Activated T-cell treated with anti-CD3 and anti-CD28 coated beads, Interleukin-2, amount 50 U/mL, for 24 hours (primary cell): ENCODE data around the gene RASSF1.

Source experiments
- DNase-seq: peaks from one replicate; pipeline ENCODE4 v3.0.0-alpha.2; 2020
- H3K27ac Mint-ChIP-seq: 2 replicates; pipeline ENCODE4 v1.8.0; 2020; ENCODE audit warnings: mild to moderate bottlenecking, mixed read lengths
- H3K27me3 Mint-ChIP-seq: 2 replicates; pipeline ENCODE4 v1.8.0; 2020; ENCODE audit warnings: mixed read lengths
- H3K36me3 Mint-ChIP-seq: 2 replicates; pipeline ENCODE4 v1.8.0; 2020; ENCODE audit warnings: low read depth, mixed read lengths
- H3K4me1 Mint-ChIP-seq: 2 replicates; pipeline ENCODE4 v1.8.0; 2020; ENCODE audit warnings: low read depth, mixed read lengths
- H3K4me3 Mint-ChIP-seq: 2 replicates; pipeline ENCODE4 v1.8.0; 2020; ENCODE audit warnings: mild to moderate bottlenecking, moderate library complexity, mixed read lengths
- H3K9me3 Mint-ChIP-seq: 2 replicates; pipeline ENCODE4 v1.8.0; 2020; ENCODE audit warnings: mixed read lengths

Gene RASSF1, protein sequence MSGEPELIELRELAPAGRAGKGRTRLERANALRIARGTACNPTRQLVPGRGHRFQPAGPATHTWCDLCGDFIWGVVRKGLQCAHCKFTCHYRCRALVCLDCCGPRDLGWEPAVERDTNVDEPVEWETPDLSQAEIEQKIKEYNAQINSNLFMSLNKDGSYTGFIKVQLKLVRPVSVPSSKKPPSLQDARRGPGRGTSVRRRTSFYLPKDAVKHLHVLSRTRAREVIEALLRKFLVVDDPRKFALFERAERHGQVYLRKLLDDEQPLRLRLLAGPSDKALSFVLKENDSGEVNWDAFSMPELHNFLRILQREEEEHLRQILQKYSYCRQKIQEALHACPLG

DNA sequence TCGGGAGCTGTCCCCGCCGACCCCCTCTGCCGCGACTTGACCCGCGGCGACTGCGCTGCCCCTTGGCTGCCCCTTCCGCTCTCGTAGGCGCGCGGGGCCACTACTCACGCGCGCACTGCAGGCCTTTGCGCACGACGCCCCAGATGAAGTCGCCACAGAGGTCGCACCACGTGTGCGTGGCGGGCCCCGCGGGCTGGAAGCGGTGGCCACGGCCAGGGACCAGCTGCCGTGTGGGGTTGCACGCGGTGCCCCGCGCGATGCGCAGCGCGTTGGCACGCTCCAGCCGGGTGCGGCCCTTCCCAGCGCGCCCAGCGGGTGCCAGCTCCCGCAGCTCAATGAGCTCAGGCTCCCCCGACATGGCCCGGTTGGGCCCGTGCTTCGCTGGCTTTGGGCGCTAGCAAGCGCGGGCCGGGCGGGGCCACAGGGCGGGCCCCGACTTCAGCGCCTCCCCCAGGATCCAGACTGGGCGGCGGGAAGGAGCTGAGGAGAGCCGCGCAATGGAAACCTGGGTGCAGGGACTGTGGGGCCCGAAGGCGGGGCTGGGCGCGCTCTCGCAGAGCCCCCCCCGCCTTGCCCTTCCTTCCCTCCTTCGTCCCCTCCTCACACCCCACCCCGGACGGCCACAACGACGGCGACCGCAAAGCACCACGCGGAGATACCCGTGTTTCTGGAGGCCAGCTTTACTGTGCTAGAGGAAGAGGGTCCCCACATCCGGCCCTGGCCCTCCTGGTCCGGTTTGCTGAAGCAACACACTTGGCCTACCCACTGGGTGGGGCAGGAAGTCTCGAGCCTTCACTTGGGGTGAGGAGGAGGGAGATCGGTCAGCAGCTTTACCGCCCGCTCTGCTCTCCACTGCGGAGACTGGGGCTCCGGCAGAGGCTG is at the start of gene RASSF1:
Gene RASSF1, minus strand, starts transcription at position 389 of the 882 bp plus-strand sequence. Its CDS starts 31 bp downstream, at position 358.
- H3K4me1 Mint-ChIP-seq, result peaks cover 40% of the 10 kb centered on the region

DNA sequence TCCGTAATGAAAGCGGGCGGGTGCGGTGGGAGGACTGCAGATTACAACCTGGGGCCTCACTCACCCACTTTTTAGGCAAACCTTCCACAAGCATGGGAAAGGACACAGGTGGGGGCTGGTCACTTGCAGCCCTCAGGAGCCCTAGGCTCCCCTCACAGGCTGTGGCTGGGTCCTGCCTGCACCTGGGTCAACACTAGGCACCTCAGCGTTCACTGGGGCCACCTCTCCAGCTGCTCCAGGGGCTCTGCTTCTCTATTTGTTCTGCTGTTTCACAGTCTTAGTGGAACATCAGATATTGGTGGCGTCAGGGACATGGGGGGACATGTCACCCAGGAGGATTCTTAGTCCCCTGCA is 48.8 kb upstream of the RASSF1 start:
- Mint-ChIP-seq H3K36me3 (no peaks in the 10 kb centered on the region), H3K4me1 (peaks cover 1% of the 10 kb centered on the region), H3K9me3 (no peaks in the 10 kb centered on the region), H3K27ac (no peak overlapping the region), H3K27me3 (no peaks in the 10 kb centered on the region), H3K4me3 (no peak overlapping the region)
- DNase-seq, result no peak

More for the DNA sequence above, at the start of gene RASSF1:
- DNase-seq, result peak; percentile 85
- H3K27me3 Mint-ChIP-seq, result no peaks in the 10 kb centered on the region
- H3K4me3 Mint-ChIP-seq, result peak within 1 kb of the TSS; percentile 94
- peak within 1 kb of the TSS; percentile 95 for H3K27ac Mint-ChIP-seq
- peaks cover 43% of the 10 kb centered on the region for H3K36me3 Mint-ChIP-seq
- no peaks in the 10 kb centered on the region for H3K9me3 Mint-ChIP-seq

DNA sequence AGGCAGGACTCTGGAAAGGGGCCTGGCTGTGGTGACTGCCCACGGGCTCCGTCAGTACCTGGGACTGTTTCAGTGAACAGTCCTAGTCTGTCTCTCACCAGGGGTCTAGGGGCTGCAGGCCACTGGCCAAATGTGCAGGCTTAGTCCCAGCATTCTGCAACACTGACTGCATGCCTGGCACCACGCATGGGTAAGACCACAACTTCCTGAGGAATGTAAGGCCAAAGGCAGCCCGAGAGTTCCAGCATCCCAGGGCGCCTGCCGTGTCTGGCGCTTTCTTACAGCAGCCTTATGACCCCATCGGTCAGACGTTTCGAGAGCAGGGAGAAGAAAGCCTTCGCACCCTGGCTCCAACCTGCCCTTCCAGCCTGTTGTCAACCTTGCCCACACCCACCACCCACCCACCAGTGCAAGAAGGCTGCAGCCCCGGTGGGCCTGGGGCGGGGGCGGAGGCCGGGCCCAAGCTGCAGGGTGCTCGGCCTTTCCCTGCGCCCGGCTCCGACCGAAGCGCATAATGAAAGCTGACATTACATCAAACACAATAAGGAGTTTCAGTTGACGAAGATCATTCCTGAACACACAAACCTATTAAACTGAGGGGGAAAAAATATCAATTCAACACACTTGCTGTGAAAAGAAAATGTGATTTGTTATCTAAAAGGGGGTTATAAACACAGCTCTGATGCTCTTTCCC is 48.2 kb upstream of the RASSF1 start:
- Mint-ChIP-seq H3K27ac (no peak overlapping the region), H3K4me1 (peaks cover 1% of the 10 kb centered on the region), H3K4me3 (no peak overlapping the region), H3K9me3 (no peaks in the 10 kb centered on the region), H3K36me3 (no peaks in the 10 kb centered on the region), H3K27me3 (no peaks in the 10 kb centered on the region)
- DNase-seq, result no peak

DNA sequence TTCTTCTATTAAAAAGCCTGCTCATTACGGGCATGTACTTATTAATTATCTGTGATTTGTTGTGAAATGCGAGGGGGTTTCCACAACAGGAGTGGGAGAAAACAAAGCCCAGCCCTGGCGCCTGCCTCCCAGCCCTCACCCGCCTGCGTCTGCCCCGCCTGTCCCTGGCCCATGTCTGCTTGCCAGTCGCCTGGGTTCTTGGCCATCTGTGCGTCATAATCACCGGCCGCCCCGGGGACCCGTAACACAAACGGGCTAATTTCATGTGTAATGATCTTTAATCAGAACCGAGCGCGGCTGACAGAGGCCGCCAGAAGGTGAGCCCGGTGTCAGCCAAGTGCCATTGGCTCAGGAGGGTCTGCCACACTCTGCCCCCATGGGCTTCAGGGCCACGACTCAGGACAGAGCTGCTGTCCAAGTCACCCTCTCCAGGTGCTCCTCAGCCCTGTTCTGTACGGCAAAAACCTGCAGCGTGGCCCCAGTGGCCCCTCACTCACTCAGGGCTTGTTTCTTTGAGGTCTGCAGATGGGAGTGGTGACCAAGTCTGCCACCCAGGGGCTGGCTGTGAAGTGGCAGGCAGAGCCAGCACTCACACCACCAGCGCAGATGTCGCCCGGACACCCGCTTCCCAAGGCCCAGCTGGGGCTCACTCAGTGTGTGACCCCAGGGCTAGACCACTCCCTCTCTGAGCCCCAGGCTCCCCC is 47.5 kb upstream of the RASSF1 start:
- no peaks in the 10 kb centered on the region for H3K27me3 Mint-ChIP-seq
- H3K9me3 Mint-ChIP-seq, result no peaks in the 10 kb centered on the region
- no peak for DNase-seq
- H3K4me1 Mint-ChIP-seq, result peaks cover 1% of the 10 kb centered on the region
- H3K4me3 Mint-ChIP-seq, result no peak overlapping the region
- H3K36me3 Mint-ChIP-seq, result no peaks in the 10 kb centered on the region
- H3K27ac Mint-ChIP-seq, result no peak overlapping the region

DNA sequence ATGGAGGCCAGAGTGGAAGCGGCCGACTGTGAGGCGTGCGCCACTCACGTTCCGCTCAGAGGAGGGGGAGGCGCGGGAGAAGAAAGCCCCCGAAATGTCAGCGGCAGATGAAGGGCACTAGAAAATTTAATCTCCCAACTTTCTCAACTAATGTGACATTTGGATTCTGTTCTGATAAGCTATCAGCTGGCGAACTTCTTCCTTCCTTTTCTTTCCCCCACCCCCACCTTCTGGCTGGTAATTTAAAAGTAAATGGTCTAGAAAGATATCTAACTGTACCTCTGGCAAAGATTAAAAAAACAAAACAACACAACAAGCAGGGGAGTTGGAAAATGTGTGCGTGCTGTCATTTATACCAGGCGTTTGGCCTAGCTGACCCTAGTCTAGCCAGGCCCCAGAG is 45.1 kb upstream of the RASSF1 start:
- no peaks in the 10 kb centered on the region for H3K27me3 Mint-ChIP-seq
- no peak overlapping the region for H3K27ac Mint-ChIP-seq

DNA sequence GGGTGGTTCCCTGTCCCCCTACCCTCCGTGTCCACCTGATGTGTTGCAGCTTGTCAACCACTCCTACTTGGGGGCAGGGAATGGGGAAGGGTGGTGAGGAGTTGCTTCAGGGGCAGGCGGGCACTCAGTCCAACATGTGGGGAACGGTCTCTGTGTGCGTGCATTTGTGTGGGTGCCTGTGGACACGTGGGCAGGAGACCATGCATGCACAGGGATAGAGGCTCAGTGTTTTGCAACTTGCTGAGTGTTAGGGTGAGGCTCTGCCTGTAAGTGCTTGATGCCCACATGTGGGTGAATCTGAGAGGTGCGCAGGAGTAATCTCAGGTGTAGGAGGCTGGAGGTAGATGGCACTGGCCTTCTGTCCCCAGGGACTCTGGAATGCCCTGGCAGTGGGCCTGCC is 43.1 kb upstream of the RASSF1 start:
- Mint-ChIP-seq H3K27me3 (no peaks in the 10 kb centered on the region), H3K36me3 (no peaks in the 10 kb centered on the region), H3K4me3 (no peak overlapping the region), H3K4me1 (no peaks in the 10 kb centered on the region), H3K9me3 (no peaks in the 10 kb centered on the region), H3K27ac (no peak overlapping the region)
- DNase-seq, result no peak

More for the DNA sequence above, 45.1 kb upstream of the RASSF1 start:
- Mint-ChIP-seq H3K9me3 (no peaks in the 10 kb centered on the region), H3K4me3 (no peak overlapping the region), H3K4me1 (no peaks in the 10 kb centered on the region), H3K36me3 (no peaks in the 10 kb centered on the region)
- no peak for DNase-seq

DNA sequence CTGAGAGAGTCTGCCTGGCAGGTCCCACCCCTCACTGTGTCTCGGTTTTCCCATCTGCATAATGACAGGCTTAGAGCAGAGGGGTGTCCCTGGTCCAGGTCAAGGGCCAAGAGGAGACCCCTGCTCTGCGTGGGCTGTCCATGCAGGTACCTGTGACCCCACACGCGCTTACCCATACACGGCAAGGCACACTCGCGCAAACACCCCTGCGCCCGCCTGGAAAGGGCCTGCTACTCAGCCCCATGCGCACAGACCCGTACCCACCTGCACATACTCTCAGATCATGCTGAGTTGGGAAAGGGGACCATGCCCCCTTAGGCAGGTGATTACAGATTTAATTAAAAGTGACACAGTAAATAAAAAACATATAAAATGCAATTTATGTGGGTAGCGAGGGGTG is 42.1 kb upstream of the RASSF1 start:
- Mint-ChIP-seq H3K4me3 (no peak overlapping the region), H3K9me3 (no peaks in the 10 kb centered on the region)

DNA sequence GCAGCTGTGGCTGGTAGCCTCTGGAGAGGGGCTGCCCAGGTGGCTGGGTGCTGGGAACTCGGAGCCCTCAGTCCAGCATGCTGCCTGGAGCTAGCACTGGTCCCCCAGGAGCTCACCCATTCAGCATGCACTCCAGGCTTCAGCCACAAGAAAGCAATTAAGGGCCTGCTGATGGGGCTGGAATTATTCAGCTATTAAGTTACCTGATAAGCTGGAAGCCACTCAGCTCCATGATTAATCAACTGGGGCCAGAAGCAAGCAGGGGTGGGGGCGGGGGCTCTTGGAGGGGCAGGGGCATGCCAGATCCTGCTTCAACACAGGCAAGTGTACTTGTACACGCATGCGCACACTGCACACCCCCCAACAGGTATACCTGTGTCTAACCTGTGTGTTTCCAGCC is 40.7 kb upstream of the RASSF1 start:
- H3K4me3 Mint-ChIP-seq, result no peak overlapping the region
- no peaks in the 10 kb centered on the region for H3K36me3 Mint-ChIP-seq
- no peaks in the 10 kb centered on the region for H3K27me3 Mint-ChIP-seq
- H3K4me1 Mint-ChIP-seq, result no peaks in the 10 kb centered on the region
- H3K27ac Mint-ChIP-seq, result no peak overlapping the region
- DNase-seq, result no peak
- no peaks in the 10 kb centered on the region for H3K9me3 Mint-ChIP-seq

More for the DNA sequence above, 42.1 kb upstream of the RASSF1 start:
- no peak for DNase-seq
- Mint-ChIP-seq H3K27me3 (no peaks in the 10 kb centered on the region), H3K36me3 (no peaks in the 10 kb centered on the region), H3K27ac (no peak overlapping the region), H3K4me1 (no peaks in the 10 kb centered on the region)

DNA sequence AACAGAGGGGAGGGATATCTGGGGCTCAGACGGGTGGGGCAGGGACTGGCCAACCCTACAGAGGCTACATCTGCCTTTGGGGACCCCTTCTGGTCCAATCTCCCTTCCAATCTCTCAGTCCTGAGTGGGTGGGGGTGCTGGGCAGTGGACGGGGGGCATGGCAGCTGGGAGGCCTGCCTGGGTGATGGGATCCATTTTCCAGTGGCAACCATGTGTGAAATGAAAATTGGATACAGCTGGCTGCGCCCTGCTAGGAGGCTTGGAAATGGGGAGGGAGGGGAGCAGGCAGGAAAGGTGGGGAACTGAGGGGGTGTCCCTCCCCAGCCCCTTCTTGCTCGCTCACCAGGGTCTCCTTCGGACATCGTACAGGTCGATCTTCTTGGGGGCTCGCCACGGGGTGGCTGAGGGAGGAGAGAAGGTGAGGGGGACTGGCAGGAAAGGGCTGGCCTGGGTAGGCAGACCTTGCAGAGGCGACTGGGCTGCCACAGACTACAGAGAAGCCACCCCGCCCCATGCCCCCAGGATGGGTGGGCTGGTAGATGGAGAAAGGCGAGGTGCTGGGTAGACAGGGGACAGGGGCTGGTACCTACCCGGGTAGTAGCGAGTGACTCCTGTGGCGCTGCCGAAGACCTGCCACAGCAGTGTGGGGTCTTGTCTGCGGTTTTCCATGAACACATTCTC is 39.9 kb upstream of the RASSF1 start:
- DNase-seq, result no peak
- Mint-ChIP-seq H3K9me3 (no peaks in the 10 kb centered on the region), H3K36me3 (no peaks in the 10 kb centered on the region), H3K4me1 (no peaks in the 10 kb centered on the region), H3K27me3 (no peaks in the 10 kb centered on the region), H3K4me3 (no peak overlapping the region), H3K27ac (no peak overlapping the region)

DNA sequence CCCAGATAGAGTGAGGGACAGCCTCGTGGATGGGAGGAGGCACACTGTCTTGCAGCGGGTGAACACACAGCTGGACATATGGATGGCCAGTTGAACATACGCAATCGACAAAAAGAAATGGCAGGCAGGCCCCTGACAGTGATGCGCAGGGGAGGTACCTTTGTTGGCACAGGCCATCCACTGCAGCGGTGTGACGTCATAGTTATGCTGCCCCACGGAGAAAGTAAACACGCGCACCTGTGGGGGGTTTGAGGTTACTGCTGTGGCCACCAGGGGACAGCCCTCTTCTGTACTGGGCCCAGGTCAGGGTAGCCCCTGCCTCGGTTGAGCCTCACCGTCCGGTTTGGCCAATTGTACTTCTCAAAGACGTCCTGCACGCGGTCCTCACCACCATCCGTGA is 38.1 kb upstream of the RASSF1 start:
- Mint-ChIP-seq H3K27ac (no peak overlapping the region), H3K36me3 (no peaks in the 10 kb centered on the region), H3K4me1 (no peaks in the 10 kb centered on the region), H3K27me3 (no peaks in the 10 kb centered on the region), H3K4me3 (no peak overlapping the region), H3K9me3 (no peaks in the 10 kb centered on the region)
- no peak for DNase-seq

DNA sequence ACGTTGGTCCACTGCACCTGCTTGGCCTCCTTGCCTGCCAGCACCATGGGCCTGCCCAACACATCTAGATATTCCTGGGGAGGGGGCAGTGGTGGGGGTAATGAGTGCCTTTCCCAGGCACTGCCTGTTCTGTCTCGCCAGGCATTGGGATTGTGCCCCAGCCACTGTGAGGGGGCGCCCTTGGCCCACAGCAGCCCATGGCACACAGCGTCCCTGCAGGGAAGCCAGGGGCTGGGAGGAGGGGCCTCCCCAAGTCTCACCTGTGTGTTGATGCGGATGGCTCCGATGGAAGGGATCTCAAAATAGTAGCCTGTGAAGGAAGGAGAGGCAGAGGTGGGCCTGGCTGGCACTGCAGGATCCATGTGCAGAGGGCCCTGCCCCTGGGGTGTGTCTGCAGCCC is 37.4 kb upstream of the RASSF1 start:
- Mint-ChIP-seq H3K27ac (no peak overlapping the region), H3K27me3 (no peaks in the 10 kb centered on the region), H3K36me3 (no peaks in the 10 kb centered on the region), H3K4me3 (no peak overlapping the region), H3K9me3 (no peaks in the 10 kb centered on the region), H3K4me1 (no peaks in the 10 kb centered on the region)
- no peak for DNase-seq

DNA sequence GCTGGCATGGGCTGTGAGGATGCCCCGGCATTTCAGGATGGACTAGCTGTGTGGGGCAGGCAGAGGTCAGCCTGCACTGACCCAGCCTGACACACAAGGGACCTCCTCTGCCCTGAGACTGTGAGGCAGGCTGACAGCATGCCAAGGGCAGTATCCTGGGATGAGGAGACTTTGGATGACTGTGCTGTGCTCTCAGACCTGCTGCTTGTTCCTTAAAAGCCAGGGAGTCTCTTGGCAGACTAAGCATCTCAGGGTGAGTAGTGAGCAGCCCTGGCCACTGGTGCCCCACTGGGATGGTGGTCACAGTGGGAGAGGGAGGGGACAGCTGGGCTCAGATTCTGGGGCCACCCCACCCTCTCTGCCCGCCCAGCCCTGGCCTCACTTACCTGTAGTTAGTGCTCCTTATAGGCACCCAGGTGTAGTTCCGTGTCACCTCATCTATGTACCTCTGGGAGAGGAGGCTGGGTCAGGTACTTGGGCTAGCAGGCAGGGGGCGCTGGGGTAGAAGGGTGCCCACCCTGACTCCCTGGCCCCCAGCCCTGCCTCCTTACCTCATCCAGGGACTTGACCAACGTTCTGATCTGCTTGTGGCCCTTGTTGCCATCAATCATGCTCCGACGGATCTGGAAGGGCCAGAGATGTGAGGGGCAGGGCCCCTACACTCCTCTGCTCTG is 34.8 kb upstream of the RASSF1 start:
- no peaks in the 10 kb centered on the region for H3K9me3 Mint-ChIP-seq
- no peak overlapping the region for H3K4me3 Mint-ChIP-seq
- peaks cover 2% of the 10 kb centered on the region for H3K4me1 Mint-ChIP-seq
- H3K27me3 Mint-ChIP-seq, result no peaks in the 10 kb centered on the region
- no peak overlapping the region for H3K27ac Mint-ChIP-seq
- no peak for DNase-seq
- no peaks in the 10 kb centered on the region for H3K36me3 Mint-ChIP-seq

DNA sequence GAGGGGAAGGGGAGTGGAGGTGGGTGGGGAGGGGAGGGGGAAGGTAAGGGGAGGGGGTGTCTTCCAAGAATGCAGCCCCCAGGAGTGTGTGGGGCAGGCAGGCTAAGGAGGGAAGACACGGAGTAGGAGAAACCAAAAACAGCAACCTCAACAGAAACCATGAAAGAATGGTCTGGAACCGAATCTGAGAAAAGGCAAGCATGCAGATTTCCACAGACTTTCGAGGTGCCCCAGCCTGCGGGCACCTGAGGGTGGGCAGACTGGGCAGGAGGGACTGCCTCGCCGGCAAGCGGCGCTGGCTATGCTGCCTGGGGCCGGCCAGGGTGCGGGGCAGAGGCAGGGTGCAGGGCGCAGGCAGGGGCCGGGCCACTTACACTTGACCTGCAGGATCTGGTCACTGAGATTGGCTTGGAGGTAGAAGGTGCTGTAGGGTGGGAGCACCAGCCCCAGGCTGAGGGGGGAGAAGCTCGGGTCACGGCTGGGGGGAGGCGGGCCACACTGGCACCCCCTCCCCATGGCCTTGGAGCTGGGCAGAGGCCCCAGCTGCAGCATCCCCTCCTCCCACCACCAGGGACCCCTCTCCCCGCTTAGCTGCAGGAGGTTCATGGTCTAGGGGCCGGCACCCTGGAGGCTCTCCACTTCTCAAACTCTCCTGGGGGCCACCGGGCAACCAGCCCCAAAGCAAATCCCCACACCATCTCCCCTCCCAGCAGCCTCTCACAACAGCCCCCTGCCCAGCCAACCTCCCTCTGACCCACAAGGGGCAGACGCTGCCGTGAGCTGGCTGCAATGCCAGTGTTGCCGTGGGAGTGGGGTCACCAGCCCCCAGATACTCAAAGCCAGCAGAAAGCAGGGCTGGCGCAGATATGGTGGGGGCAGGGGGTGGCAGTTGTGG is 34.0 kb upstream of the RASSF1 start:
- H3K9me3 Mint-ChIP-seq, result no peaks in the 10 kb centered on the region

More for the DNA sequence above, 34.0 kb upstream of the RASSF1 start:
- Mint-ChIP-seq H3K27ac (no peak overlapping the region), H3K4me3 (no peak overlapping the region), H3K4me1 (peaks cover 2% of the 10 kb centered on the region), H3K36me3 (no peaks in the 10 kb centered on the region), H3K27me3 (no peaks in the 10 kb centered on the region)
- no peak for DNase-seq
